KMS-11 (cell line): Measurements from ENCODE around the gene MB21D2.
"Not testable (repeated sequence)": the region's sequence is repeated elsewhere in the genome, so short reads cannot be mapped to it uniquely, and the experiment has no call there.

ENCODE experiments used
- H2AFZ ChIP-seq: fragments of 200-600 bp; sonication (generic); 2 replicates; pipeline ENCODE4 v1.6.1; 2016; ENCODE audit warnings: antibody characterized with exemption, mixed run types, low read depth
- H3K27ac ChIP-seq: fragments of 200-600 bp; sonication (generic); 2 replicates; pipeline ENCODE4 v1.6.1; 2016; ENCODE audit warnings: mild to moderate bottlenecking, mixed run types
- H3K27me3 ChIP-seq: fragments of 200-600 bp; sonication (generic); 2 replicates; pipeline ENCODE4 v1.6.1; 2017; ENCODE audit warnings: mild to moderate bottlenecking, low read depth, mixed run types, moderate library complexity; ENCODE audit not compliant: insufficient read depth
- H3K36me3 ChIP-seq: fragments of 200-600 bp; sonication (generic); 2 replicates; pipeline ENCODE4 v1.6.1; 2017; ENCODE audit warnings: mild to moderate bottlenecking, mixed run types; ENCODE audit not compliant: insufficient read depth
- H3K4me1 ChIP-seq: fragments of 200-600 bp; sonication (generic); 2 replicates; pipeline ENCODE4 v1.6.1; 2016; ENCODE audit warnings: mild to moderate bottlenecking, low read depth, mixed run types; ENCODE audit not compliant: poor library complexity, severe bottlenecking
- H3K4me2 ChIP-seq: fragments of 200-600 bp; sonication (generic); 2 replicates; pipeline ENCODE4 v1.7.0; 2016; ENCODE audit warnings: mild to moderate bottlenecking, mixed run types
- H3K4me3 ChIP-seq: fragments of 200-600 bp; sonication (generic); IDR thresholded peaks from 2 replicates; pipeline ENCODE4 v1.6.1; 2017; ENCODE audit warnings: low read depth, low read length, mixed read lengths; ENCODE audit not compliant: insufficient read depth
- H3K79me2 ChIP-seq: fragments of 200-600 bp; sonication (generic); 2 replicates; pipeline ENCODE4 v1.6.1; 2016; ENCODE audit warnings: low read depth, mixed run types; ENCODE audit not compliant: insufficient read depth
- H3K9ac ChIP-seq: fragments of 200-600 bp; sonication (generic); 2 replicates; pipeline ENCODE4 v1.6.1; 2016; ENCODE audit warnings: mild to moderate bottlenecking, mixed run types
- H4K20me1 ChIP-seq: fragments of 200-600 bp; sonication (generic); 2 replicates; pipeline ENCODE4 v1.6.1; 2016; ENCODE audit warnings: mild to moderate bottlenecking, mixed run types; ENCODE audit not compliant: insufficient read depth
- TF ChIP-seq, protein P1 (sequence below): fragments of 200-600 bp; sonication (generic); conservative IDR thresholded peaks from 2 replicates; pipeline ENCODE4 v1.6.1; 2017; ENCODE audit warnings: low read depth, mild to moderate bottlenecking, antibody characterized with exemption, low read length, moderate library complexity, mixed read lengths

The MB21D2 gene

GRCh38 chr3:192795021-192795420 lies 122.6 kb downstream of the MB21D2 start:
- Histone ChIP-seq H3K36me3 (no peaks in the 10 kb centered on the region; the same call in 1 of the 2 replicates), H3K79me2 (no peaks in the 10 kb centered on the region), H3K27ac (no peak overlapping the region), H4K20me1 (no peaks in the 10 kb centered on the region), H3K9ac (no peak overlapping the region), H3K4me3 (no peak overlapping the region), H3K4me2 (no peak overlapping the region), H2AFZ (no peak overlapping the region), H3K27me3 (no peaks in the 10 kb centered on the region), H3K4me1 (no peaks in the 10 kb centered on the region)
- TF ChIP-seq, protein P1, sequence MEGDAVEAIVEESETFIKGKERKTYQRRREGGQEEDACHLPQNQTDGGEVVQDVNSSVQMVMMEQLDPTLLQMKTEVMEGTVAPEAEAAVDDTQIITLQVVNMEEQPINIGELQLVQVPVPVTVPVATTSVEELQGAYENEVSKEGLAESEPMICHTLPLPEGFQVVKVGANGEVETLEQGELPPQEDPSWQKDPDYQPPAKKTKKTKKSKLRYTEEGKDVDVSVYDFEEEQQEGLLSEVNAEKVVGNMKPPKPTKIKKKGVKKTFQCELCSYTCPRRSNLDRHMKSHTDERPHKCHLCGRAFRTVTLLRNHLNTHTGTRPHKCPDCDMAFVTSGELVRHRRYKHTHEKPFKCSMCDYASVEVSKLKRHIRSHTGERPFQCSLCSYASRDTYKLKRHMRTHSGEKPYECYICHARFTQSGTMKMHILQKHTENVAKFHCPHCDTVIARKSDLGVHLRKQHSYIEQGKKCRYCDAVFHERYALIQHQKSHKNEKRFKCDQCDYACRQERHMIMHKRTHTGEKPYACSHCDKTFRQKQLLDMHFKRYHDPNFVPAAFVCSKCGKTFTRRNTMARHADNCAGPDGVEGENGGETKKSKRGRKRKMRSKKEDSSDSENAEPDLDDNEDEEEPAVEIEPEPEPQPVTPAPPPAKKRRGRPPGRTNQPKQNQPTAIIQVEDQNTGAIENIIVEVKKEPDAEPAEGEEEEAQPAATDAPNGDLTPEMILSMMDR, result no peak

GRCh38 chr3:192794216-192794615 lies 123.4 kb downstream of the MB21D2 start:
- H3K36me3 ChIP-seq, result no peaks in the 10 kb centered on the region; the same call in 1 of the 2 replicates
- no peaks in the 10 kb centered on the region for H4K20me1 ChIP-seq
- H3K79me2 ChIP-seq, result no peaks in the 10 kb centered on the region
- TF ChIP-seq, protein P1, result no peak
- no peak overlapping the region for H2AFZ ChIP-seq
- H3K27me3 ChIP-seq, result no peaks in the 10 kb centered on the region
- no peak overlapping the region for H3K4me3 ChIP-seq
- H3K9ac ChIP-seq, result no peak overlapping the region
- no peaks in the 10 kb centered on the region for H3K4me1 ChIP-seq
- H3K27ac ChIP-seq, result no peak overlapping the region
- H3K4me2 ChIP-seq, result no peak overlapping the region

DNA sequence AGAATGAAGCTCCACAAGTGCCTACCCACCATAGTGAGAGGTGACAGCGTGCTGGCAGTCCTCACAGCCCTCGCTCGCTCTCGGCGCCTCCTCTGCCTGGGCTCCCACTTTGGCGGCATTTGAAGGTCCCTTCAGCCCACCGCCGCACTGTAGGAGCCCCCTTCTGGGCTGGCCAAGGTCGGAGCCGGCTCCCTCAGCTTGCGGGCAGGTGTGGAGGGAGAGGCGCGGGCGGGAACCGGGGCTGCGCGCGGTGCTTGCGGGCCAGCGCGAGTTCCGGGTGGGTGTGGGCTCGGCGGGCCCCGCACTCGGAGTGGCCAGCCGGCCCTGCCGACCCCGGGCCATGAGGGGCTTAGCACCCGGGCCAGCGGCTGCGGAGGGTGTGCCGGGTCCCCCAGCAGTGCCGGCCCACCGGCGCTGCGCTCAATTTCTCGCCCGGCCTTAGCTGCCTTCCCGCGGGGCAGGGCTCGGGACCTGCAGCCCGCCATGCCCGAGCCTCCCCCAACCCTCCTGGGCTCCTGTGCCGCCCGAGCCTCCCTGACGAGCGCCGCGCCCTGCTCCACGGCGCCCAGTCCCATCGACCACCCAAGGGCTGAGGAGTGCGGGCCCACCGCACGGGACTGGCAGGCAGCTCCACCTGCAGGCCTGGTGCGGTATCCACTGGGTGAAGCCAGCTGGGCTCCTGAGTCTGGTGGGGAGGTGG lies 128.7 kb downstream of the MB21D2 start:
- not testable (repeated sequence) for H4K20me1 ChIP-seq, H3K4me2 ChIP-seq, H3K27ac ChIP-seq, H2AFZ ChIP-seq, H3K36me3 ChIP-seq, H3K4me3 ChIP-seq, H3K9ac ChIP-seq, H3K27me3 ChIP-seq, H3K4me1 ChIP-seq, H3K79me2 ChIP-seq

- H2AFZ ChIP-seq, result no peak overlapping the region
These were observed 139.1 kb downstream of the MB21D2 start for GRCh38 chr3:192778508-192778907.

DNA sequence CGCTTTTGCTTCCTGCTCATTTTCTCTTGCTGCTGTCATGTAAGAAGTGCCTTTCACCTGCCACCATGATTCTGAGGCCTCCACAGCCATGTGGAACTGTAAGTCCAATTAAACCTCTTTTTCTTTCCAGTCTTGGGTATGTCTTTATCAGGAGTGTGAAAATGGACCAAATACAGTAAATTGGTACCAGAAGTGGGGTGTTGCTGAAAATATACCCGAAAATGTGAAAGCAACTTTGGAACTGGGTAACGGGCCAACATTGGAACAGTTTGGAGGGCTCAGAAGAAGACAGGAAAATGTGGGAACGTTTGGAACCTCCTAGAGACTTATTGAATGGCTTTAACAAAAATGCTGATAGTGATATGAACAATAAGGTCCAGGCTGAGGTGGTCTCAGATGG lies 143.3 kb downstream of the MB21D2 start:
- not testable (repeated sequence) for H3K36me3 ChIP-seq, H3K4me2 ChIP-seq, H3K79me2 ChIP-seq, H3K4me3 ChIP-seq, H3K9ac ChIP-seq, H3K27me3 ChIP-seq, H2AFZ ChIP-seq, H3K27ac ChIP-seq, H4K20me1 ChIP-seq, H3K4me1 ChIP-seq

More at GRCh38 chr3:192778508-192778907, 139.1 kb downstream of the MB21D2 start:
- Histone ChIP-seq H3K9ac (no peak overlapping the region), H3K27me3 (no peaks in the 10 kb centered on the region), H3K79me2 (no peaks in the 10 kb centered on the region), H4K20me1 (no peaks in the 10 kb centered on the region), H3K4me1 (no peaks in the 10 kb centered on the region), H3K4me3 (no peak overlapping the region), H3K36me3 (no peaks in the 10 kb centered on the region), H3K4me2 (no peak overlapping the region), H3K27ac (no peak overlapping the region)
- TF ChIP-seq, protein P1, result no peak
